ENCODE measurements around the gene UPF3A.
"Not testable (repeated sequence)": the region's sequence is repeated elsewhere in the genome, so short reads cannot be mapped to it uniquely, and the experiment has no call there.

Gene UPF3A

DNA sequence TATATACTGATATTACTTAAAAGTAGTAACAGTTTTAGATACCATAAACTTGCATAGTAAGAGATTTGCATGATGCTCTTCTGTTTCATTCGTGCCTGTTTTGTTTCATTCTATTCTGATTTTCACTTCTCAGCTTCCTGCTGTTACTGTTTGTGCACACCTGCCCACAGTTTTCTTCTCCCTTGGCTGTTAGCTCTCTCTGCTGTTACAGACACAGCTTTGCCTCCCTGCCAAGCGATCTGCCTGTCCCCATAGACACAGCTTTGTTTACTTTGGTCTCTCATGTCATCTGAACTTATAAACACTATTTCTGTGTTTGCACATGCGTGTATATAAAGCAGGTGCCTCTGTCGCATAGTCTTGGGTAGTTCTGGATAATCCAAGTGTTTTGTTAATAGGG is 21.4 kb upstream of the UPF3A start:
- Mint-ChIP-seq H3K4me3 (no peak overlapping the region), H3K36me3 (ENCODE audit: low read depth) (peaks cover 73% of the 10 kb centered on the region), H3K27me3 (ENCODE audit: low read depth, poor library complexity) (peaks cover 3% of the 10 kb centered on the region)

DNA sequence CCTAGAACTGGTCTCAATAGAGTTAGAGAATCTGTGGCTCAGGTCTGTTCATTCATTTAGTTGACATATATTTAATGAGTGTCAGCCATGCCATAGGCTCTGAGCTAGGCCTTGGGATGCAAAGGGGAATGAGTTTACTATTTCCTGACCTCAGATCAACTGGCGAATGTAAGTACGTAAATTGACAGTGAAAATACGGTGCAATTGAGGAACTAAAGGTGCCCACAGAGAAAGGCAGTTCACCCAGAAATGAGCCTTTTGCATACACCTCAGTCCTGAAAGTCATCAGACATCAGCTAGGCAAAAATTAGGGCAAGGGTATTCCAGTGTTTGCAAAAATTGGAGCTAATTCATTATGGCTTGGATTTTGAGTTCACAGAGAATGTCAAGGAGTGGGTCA is 20.6 kb upstream of the UPF3A start:
- no peak for DNase-seq
- no peak overlapping the region for H3K4me3 Mint-ChIP-seq
- TF ChIP-seq, protein P1, sequence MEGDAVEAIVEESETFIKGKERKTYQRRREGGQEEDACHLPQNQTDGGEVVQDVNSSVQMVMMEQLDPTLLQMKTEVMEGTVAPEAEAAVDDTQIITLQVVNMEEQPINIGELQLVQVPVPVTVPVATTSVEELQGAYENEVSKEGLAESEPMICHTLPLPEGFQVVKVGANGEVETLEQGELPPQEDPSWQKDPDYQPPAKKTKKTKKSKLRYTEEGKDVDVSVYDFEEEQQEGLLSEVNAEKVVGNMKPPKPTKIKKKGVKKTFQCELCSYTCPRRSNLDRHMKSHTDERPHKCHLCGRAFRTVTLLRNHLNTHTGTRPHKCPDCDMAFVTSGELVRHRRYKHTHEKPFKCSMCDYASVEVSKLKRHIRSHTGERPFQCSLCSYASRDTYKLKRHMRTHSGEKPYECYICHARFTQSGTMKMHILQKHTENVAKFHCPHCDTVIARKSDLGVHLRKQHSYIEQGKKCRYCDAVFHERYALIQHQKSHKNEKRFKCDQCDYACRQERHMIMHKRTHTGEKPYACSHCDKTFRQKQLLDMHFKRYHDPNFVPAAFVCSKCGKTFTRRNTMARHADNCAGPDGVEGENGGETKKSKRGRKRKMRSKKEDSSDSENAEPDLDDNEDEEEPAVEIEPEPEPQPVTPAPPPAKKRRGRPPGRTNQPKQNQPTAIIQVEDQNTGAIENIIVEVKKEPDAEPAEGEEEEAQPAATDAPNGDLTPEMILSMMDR (IDR thresholded peaks at IDR 0.05): no peak
- H3K27me3 Mint-ChIP-seq (ENCODE audit: low read depth, poor library complexity): peaks cover 3% of the 10 kb centered on the region
- peaks cover 73% of the 10 kb centered on the region for H3K36me3 Mint-ChIP-seq (ENCODE audit: low read depth)
- peak overlapping the region; percentile 78 for H3K27ac Mint-ChIP-seq
- H3K9me3 Mint-ChIP-seq: no peaks in the 10 kb centered on the region
- peaks cover 26% of the 10 kb centered on the region for H3K4me1 Mint-ChIP-seq

More for the DNA sequence above, 21.4 kb upstream of the UPF3A start:
- TF ChIP-seq, protein P1 (IDR thresholded peaks at IDR 0.05): no peak
- H3K9me3 Mint-ChIP-seq: no peaks in the 10 kb centered on the region
- no peak for DNase-seq
- peaks cover 30% of the 10 kb centered on the region for H3K4me1 Mint-ChIP-seq
- peak overlapping the region; percentile 58 for H3K27ac Mint-ChIP-seq

DNA sequence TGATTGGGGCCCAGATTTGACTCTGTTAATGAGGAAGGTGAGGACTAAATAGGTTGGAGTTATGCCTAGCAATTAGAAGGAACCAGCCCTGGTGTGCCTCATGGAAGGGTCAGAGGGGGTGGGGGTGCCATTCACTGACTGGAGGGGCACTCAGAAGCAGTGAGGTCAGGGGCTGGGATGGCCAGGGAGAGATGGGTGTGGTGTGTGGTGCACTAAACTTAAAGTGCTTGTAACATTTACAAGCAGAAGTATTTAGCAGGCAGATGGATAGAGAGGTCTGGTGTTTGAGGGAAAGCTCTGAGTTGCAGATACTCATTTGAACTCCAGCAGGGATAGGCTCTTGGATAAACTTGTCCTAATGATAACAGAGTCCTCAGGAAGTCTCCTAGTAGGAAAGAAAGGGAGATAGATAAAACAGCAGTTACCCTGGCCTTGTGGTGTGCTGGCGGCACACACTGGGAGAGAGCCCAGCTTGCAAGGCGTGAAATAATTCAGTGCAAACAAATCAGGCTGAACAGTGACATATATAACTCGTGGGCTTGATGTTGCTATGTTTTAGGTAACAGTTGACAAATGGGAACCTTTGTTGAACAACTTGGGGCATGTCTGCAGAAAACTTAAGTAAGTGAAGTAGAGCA is 20.0 kb upstream of the UPF3A start:
- Mint-ChIP-seq H3K27ac (peak overlapping the region; percentile 78), H3K4me3 (no peak overlapping the region), H3K4me1 (peaks cover 26% of the 10 kb centered on the region), H3K36me3 (ENCODE audit: low read depth) (peaks cover 76% of the 10 kb centered on the region), H3K27me3 (ENCODE audit: low read depth, poor library complexity) (peaks cover 3% of the 10 kb centered on the region), H3K9me3 (no peaks in the 10 kb centered on the region)
- TF ChIP-seq, protein P1 (IDR thresholded peaks at IDR 0.05): no peak
- no peak for DNase-seq

DNA sequence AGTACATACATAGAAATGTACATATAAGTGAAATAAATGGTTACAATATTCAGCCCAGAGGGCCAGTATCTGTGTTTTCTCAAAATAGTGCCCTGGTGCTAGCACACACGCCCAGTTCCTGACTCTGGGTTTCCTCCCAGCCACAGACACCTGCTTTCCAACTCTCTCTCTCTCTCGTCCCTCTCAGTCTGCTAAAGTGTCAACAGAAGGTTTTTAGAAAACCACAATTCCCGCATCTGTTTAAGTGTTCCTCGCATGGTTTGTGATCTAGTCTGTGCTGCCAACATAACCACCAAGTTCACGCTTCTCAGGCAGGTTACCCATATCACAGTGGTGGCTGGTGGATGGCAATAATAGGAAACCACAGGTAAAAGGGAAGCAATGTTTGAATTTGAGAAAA is 17.8 kb upstream of the UPF3A start:
- no peak for DNase-seq
- H3K4me1 Mint-ChIP-seq: peaks cover 26% of the 10 kb centered on the region
- H3K27ac Mint-ChIP-seq: no peak overlapping the region
- peaks cover 3% of the 10 kb centered on the region for H3K27me3 Mint-ChIP-seq (ENCODE audit: low read depth, poor library complexity)
- H3K4me3 Mint-ChIP-seq: no peak overlapping the region
- TF ChIP-seq, protein P1 (IDR thresholded peaks at IDR 0.05): no peak
- H3K9me3 Mint-ChIP-seq: no peaks in the 10 kb centered on the region
- peaks cover 80% of the 10 kb centered on the region for H3K36me3 Mint-ChIP-seq (ENCODE audit: low read depth)

DNA sequence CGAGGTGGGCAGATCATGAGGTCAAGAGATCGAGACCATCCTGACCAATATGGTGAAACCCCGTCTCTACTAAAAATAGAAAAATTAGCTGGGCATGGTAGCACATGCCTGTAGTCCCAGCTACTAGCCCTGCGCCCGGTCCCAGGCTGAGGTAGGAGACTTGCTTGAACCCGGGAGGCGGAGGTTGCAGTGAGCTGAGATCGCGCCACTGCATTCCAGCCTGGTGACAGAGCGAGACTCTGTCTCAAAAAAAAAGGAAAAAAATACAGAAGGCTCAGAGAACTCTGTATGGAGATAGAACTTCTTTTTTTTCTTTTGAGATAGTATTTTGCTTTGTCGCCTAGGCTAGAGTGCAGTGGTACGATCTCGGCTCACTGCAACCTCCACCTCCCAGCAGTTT is 17.1 kb upstream of the UPF3A start:
- H3K9me3 Mint-ChIP-seq; DNase-seq; H3K27me3 Mint-ChIP-seq (ENCODE audit: low read depth, poor library complexity); H3K4me3 Mint-ChIP-seq; H3K27ac Mint-ChIP-seq: not testable (repeated sequence)
- H3K4me1 Mint-ChIP-seq: peaks cover 24% of the 10 kb centered on the region
- peaks cover 85% of the 10 kb centered on the region for H3K36me3 Mint-ChIP-seq (ENCODE audit: low read depth)

DNA sequence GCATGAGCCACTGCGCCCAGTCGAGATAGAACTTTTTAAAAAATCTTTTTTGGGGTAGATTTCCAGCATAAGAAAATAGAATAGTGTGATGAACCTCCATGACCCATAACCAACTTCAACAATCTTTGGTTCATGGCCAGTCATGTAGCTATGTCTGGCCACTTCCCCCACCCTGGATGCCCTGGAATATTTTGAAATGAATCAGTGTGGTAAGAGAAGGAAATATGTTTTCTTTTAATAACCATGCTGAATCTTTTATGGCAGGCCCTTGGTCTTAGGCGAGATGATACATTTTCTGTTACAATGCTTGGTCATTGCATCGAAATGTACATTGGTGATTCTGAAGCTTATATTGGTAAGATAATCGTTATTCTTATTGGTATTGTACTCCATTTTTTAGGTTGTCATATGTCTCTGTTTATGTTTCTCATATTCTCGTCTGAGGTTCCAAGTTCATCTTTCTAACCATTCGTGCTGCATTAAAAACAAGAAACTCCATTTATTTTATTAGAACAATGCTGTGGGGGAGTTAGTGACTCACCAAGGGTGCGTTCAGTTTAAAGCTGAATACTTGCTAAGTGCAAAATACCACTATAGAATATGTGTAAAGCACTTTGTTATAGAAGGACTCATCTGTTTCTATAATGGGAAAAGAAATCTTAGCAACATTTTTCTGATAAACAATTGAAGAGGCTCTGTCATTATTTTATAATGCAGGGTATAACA is 16.4 kb upstream of the UPF3A start:
- Mint-ChIP-seq H3K27ac (no peak overlapping the region), H3K9me3 (peaks cover 4% of the 10 kb centered on the region), H3K4me3 (no peak overlapping the region), H3K27me3 (ENCODE audit: low read depth, poor library complexity) (peaks cover under 1% of the 10 kb centered on the region), H3K4me1 (peaks cover 18% of the 10 kb centered on the region), H3K36me3 (ENCODE audit: low read depth) (peaks cover 85% of the 10 kb centered on the region)
- TF ChIP-seq, protein P1 (IDR thresholded peaks at IDR 0.05): no peak
- no peak for DNase-seq

Measured in nephron progenitor cell (in vitro differentiated cells).